HG03521 (cell line): ENCODE results near the gene SLC39A1.
"Not testable (repeated sequence)": the region's sequence is repeated elsewhere in the genome, so short reads cannot be mapped to it uniquely, and the experiment has no call there.

Experiments used
- ATAC-seq: cut with Tn5 transposase; IDR thresholded peaks from one replicate; pipeline ENCODE4 v1.9.1; 2021; ENCODE audit warnings: mild to moderate bottlenecking, moderate library complexity; ENCODE audit not compliant: unreplicated experiment

Gene SLC39A1, protein sequence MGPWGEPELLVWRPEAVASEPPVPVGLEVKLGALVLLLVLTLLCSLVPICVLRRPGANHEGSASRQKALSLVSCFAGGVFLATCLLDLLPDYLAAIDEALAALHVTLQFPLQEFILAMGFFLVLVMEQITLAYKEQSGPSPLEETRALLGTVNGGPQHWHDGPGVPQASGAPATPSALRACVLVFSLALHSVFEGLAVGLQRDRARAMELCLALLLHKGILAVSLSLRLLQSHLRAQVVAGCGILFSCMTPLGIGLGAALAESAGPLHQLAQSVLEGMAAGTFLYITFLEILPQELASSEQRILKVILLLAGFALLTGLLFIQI

DNA sequence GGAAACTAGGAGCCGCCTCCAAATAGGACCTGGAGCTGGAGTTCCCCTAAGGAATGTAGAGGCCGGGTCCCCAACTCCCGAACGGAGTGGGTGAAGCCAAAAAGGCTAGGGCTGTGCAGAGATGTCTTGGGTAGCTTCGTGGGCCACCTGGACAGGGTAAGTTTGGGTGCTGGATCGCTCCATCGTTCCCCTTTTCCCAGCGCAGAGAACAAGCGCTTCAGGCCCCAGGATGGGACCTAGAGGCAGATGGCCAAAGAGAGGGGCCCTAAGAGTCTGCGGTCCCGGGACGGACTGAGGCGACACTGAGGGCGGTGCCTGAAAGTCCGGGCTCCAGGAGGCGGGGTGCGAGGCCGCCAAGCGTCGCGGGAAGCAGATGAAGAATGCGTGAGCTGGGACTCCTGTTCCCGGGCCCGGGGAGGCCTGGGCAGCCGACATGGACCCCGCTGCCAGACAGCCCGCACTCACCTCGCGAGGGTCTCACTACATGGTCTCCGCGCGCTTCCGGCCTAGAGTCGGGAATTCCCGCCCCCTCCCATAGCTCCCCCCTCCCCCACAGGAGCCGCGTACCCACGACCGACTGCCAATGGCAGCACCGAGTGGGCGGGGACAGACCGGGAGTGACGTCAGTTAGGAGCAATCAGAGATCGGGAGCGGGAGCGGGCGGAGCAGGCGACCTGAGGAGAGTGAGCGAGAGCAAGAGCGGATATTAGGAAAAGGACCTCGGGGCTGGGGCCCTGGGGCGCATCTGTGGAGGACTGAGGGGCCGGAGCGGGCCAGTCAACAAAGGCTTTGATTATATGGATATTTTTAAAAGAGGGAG, at the start of gene SLC39A1:
TSS of gene SLC39A1 (minus strand) at position 508 of the 820 bp plus-strand sequence. CDS start 822 bp downstream, outside the sequence.
- peak; percentile 47 for ATAC-seq

DNA sequence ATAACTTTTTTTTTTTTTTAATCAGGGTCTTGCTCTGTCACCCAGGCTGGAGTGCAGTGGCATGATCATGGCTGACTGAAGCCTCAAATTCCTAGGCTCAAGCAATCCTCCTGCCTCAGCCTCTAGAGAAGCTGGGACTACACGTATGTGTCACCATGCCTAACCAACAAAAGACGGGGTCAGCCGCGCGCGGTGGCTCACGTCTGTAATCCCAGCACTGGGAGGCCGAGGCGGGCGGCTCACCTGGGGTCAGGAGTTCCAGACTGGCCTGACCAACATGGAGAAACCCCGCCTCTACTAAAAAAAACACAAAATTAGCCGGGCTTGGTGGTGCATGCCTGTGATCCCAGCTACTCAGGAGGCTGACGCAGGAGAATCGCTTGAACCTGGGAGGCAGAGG, 49.2 kb upstream of the SLC39A1 start:
- ATAC-seq, result not testable (repeated sequence)

DNA sequence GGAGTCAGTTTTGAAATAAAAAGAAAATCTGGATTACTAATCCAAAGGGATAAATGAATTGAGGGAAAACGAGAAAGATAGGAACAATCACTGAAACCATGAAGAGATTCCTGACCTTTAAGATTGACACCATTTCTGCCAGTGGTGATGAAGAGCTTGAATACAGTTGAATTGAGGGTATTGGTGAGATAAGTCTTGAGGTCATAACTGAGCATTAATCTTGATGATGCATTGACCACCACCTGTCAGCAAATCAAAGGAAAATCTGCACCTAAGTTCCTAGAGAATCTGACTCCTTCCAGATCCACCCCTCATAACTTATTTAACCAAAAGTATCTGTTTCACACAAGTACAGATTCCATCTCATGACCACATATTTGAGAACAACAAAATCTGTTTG, 48.8 kb upstream of the SLC39A1 start:
- no peak for ATAC-seq

DNA sequence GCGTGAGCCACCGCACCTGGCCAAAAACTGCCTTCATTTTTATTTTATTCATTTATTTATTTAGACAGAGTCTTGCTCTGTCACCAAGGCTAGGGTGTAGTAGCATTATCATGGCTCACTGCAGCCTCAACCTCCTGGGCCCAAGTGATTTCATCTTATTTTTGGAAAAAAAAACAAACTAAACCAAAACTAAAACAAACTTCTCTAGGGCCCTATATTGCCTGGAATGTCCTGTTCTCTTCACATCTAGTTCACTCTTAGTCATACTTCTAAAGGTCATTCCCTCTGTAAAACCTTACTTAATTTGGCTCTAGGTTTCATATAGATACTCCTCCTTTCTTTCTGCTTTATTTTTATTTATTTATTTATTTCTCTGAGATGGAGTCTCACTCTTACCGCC, 42.8 kb upstream of the SLC39A1 start:
- ATAC-seq, result no peak

DNA sequence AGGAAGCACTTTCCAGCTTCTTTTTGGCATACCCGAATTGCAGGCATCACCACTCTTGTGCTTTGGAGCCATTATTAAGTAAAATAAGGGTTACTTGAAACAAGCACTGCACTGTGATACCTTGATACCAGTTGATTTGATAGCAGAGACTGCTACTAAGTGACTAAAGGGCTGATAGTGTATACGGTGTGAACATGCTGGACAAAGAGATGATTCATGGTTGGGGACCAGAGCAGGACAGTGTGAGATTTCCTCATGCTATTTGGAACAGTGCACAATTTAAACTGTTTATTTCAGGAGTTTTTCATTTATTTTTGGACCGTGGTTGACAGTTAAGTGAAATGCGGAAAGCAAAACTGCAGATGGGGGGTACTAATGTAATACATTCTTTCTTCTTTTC, 37.1 kb upstream of the SLC39A1 start:
- ATAC-seq, result no peak

DNA sequence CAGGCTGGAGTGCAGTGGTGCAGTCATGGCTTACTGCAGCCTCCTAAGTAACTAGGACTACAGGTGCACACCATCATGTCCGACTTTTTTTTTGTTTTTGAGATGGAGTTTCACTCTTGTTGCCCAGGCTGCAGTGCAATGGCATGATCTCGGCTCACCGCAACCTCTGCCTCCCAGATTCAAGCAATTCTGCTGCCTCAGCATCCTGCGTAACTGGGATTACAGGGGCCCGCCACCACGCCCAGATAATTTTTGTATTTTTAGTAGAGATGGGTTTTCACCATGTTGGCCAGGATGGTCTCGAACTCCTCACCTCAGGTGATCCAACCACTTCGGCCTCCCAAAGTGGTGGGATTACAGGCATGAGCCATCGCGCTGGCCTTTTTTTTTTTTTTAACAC, 33.5 kb upstream of the SLC39A1 start:
- ATAC-seq, result not testable (repeated sequence)

DNA sequence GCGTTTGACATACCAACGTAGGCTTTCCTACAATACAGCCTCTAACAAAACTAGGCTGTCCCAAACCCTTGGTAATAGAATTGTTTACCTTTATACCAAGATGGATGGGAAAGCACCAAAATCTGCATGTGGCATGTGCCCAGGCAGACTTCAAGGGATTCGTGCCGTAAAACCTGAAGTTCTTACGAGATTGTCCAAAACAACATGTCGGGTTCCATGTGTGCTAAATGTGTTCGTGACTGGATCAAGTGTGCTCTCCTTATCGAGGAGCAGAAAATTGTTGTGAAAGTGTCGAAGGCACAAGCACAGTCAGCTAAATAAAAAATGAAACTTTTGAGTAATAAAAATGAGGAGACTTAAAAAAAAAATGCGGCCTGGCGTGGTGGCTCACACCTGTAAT, 32.3 kb upstream of the SLC39A1 start:
- no peak for ATAC-seq

DNA sequence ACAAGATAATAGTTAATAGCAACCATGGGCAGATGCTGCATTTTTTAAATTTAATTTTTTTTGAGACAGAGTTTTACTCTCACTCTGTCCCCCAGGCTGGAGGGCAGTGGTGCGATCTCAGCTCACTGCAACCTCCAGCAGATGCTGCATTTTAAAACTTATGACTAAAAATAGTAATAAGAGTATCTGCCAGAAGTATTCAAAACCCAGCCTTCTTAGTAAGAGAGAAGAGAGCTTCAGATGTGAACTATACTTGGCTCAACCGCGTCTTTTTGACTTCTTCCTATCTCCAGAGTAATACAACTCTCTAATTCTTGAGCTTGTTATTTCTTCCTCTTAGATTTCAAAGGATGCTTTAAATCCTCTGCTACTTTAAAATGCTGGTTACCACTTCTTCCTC, 31.9 kb upstream of the SLC39A1 start:
- ATAC-seq, result no peak

DNA sequence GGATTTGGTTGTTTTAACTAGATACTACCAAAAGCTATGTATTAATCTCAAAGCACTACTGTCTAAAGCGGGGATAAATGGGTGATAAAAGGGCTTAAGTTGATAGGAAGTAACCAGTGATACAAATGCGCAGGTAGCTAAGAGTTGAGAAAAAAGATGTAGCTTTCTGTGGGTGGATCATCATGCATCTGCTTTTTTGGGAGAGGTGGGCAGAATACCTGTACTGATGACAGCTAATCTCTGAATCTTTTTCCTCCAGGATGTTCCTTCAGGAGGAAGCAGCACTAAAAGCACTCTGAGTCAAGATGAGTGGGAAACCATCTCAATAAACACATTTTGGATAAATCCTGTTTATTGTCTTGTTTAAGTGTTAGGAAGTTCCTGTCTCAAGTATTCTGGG, 28.5 kb upstream of the SLC39A1 start:
- ATAC-seq, result no peak

DNA sequence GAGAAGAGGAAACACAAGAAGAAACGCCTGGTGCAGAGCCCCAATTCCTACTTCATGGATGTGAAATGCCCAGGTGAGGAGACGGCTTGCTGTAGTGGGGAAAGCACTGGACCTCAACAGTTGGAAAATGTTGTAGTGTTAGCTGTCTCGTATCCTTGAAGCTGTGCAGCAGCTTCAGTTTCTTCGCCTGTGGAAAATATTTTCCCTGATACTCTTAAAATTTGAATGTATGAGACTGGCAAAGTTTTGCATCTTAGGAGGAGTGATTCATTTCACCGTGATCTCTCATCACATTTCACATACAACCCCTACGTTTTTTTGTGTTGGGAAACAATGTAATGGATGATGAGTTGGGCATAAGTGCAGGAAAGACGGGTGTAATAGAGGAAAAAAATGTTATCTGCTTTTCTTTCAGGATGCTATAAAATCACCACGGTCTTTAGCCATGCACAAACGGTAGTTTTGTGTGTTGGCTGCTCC, 27.9 kb upstream of the SLC39A1 start:
- ATAC-seq, result no peak

DNA sequence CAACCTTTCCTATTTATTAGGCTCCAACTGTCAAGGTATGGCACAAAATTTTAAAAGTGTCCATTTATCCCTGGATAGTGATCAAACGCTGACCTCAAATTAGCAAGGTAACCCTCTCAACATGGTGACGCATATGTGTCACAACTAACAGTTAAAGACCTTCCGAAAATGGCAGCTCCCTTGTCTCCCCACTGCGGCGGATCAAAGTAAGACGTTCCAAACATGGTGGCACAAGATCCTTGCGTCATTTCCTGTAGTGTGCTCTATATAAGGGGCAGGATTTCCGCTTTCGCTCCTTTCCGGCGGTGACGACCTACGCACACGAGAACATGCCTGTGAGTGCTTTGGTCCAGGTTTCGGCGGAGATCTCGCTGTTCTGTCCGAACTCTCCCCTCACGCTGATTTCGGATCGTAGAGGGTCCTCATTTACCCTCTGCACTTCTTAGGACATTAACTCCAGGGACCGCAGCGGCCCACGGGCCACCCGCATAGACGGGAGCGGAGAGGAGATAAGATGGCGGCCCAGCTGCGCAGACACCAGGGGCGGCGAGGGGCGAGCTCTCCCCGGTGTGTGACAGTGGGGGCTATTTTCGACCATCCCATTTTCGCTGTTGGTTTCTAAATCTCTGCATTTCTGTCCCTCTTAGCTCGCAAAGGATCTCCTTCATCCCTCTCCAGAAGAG, 27.3 kb upstream of the SLC39A1 start, which contains the start of gene RPS27:
TSS of gene RPS27 (plus strand) at position 295 of the 683 bp plus-strand sequence. CDS start at position 330, 35 bp downstream.
- ATAC-seq, result peak; percentile 74

DNA sequence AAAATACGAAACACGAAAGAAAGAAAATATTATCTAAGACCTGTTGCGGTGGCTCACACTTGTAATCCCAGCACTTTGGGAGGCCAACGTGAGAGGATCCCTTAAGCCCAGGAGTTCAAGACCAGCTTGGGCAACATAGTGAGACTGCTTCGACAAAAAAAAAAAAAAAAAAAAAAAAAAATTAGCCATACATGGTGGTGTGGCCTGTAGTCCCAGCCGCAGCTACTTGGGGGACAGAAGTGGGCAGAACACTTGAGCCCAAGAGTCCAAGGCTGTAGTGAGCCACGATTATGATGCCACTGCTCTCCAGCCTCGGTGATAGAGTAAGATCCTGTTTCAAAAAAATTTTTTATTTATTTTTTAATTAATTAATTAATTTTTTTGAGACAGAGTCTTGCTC, 24.3 kb upstream of the SLC39A1 start:
- ATAC-seq, result no peak

DNA sequence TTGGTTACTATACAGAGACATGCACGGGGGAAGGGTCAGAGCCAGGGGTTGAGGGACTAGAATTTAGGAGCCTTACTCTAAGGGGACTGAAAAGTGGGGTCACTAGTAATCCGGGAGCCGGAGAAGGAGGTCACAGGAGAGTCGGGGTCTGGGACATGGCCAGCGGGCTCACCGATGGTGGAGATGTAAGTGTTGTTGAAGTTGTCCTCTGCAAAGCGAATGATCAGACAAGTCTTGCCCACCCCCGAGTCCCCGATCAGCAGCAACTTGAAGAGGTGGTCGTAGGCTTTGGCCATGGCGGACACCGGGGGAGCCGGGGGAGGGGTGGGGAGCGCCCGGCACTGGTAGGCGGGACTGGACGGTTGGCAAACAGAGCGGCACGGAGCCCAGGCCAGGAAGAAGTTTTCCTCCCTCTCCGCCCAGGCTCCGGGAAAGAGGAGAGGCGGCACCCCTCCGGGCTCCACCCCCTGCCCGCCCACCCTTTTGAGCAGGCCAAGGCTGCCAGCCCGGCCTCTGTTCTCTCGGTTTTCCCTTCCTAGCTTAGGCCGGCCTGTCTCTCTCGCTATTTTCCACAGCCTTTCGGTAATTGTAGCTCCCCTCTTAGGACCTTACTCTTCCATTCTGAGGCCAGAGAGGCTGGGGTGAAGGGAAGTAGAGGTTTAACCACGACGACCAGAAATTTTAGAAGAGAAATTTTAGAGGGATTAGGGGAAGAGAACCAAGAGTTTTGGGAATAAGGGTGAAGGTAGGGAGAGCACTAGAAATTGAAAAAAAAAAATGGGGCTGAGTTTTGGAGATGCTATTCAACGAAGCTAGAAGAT, 22.8 kb upstream of the SLC39A1 start, which contains the start of gene RAB13:
TSS of gene RAB13 (minus strand) at position 399 of the 821 bp plus-strand sequence. CDS start at position 296, 103 bp downstream.
- no peak for ATAC-seq

DNA sequence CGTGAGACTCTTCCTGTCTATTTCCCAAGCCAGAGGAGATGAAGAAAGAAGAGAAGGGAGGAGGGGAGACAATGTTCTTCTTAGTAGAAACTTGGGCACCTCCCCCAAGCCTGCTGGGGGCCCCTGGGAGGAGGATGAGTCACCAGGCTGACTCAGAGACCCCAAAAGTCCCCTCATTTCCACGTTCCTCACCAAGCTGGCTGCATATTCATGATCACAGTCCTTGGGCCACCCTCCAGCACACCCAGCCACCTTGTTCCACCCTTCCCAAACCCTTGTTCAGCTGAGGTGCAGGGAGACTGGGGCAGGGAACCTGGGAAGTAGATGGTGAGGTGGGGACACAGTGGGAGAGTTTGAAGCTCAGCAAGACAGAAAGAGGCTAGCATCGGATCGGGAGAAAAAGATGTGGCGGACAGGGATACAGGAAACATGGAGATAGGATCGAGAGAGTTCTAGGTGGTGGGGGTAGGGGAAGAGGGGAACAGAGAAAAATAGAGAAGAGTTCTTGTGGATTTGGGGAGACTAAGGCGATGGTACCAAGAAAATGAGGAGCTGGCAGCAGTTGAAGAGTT, 22.1 kb upstream of the SLC39A1 start:
- no peak for ATAC-seq

DNA sequence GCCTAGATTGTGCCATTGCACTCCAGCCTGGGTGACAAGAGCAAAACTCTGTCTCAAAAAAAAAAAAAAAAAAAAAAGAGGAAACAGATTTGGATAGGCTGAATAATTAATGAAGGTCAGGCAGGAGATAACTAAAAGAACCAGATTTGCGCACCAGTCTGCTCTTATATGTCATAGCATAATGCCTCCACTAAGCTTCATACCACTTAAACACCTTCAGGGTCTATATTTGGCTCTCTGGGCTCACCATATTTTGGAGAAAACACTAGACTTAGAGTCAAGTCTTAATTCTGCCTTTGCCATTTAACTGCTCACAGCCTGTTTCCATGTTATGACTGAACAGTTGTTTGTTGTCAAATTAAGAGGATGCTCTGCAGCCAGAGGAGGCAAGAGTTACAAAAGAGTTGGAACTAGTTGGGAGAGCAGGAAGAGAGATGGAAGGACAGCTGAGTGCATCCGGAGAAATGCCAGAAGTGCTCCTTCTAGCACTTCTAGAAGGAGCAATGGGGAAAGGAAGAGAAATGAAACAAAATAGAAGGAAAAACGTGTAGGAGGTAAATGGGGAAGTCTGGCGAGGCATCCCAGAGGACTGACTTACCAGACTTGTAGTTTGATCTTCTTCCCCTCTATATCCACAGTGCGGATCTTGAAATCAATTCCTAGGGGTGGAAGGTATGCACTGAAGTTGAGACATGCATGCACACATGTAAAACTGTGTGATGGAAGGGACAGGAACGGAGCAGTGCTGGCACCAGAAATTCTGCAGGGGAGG, 21.0 kb upstream of the SLC39A1 start:
- ATAC-seq, result no peak

DNA sequence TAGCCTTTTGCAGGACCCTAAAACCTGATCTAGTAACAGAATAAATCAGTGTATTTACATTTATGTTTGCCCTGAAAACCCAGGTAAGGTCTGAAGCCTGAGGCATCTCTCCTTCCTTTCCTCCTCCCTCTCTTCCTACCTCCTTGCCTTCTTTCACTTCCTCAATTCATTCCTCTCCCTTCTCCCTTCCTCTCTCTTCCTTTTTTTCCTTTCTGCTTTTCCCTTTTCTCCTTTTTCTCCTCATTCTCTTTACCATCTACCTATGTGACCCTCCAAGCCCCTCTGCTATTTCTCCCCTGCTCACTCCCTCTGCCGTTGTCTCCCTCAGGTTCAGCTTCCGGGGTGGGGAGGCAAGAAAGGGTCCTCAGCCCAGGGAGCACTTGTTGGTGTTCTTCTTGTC, 18.4 kb upstream of the SLC39A1 start:
- ATAC-seq, result not testable (repeated sequence)

DNA sequence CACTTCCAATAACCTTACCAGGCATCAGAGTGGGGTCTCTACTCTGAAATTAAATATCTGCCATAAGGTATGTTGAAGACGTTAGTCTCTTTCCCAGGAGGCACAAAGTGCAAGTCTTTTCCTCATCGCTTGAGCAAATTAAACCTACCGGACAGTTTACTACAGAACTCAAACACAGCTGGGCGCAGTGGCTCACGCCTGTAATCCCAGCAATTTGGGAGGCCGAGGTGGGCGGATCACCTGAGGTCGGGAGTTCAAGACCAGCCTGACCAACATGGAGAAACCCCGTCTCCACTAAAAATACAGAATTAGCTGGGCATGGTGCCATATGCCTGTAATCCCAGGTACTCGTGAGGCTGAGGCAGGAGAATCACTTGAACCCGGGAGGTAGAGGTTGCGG, 15.8 kb upstream of the SLC39A1 start:
- ATAC-seq, result not testable (repeated sequence)

DNA sequence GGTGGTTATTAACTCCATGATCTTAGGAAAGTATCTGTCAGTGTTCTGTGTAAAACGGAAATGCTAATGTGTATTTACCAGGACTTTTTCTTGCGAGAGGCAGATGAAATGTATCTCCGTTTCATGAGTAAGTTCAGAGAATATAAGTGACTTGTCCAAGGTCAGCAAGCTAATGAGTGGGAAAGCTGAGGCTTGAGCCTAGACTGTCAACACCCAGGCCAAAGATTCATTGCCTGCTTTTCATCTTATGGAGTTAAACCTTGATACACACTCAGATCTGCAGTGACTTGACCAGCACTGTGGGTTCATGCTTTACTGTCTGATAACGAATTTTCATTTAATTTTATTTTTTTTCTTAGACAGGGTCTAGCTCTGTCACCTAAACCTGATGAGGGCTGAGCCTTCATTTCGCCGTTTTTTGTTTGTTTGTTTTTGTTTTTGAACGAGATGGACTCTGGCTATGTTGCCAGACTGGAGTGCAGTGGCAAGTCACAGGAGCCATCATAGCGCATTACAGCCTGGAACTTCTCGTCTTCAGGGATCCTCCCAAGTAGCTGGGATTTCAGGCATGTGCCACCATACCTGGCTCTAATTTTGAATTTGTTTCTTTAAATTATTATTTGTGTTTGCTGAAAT, 15.1 kb upstream of the SLC39A1 start:
- ATAC-seq, result no peak
